Vagina (tissue), 2 donors: ENCODE data around the gene CENPH.

Source experiments
- CTCF ChIP-seq, 3 experiments: fragments of 450-650 bp in 2 of 3; fragments of 200-600 bp in 1 of 3; sonication (generic) in 1 of 3; IDR thresholded peaks; one replicate each; pipeline ENCODE4 v1.5.1; 2017 to 2019; ENCODE audit warnings: antibody characterized with exemption in 3 of 3, mild to moderate bottlenecking in 2 of 3, moderate library complexity in 2 of 3
- POLR2A ChIP-seq, 2 donors: fragments of 450-650 bp; IDR thresholded peaks; one replicate each; pipeline ENCODE4 v1.6.1; 2017; ENCODE audit warnings: antibody characterized with exemption in 2 of 2, mild to moderate bottlenecking in 2 of 2, moderate library complexity in 2 of 2
- POLR2AphosphoS5 ChIP-seq, 2 donors: sonication (generic); formaldehyde crosslinking; IDR thresholded peaks; one replicate each; pipeline ENCODE4 v1.9.0; 2017; ENCODE audit warnings: antibody characterized with exemption in 2 of 2, mild to moderate bottlenecking in 2 of 2, low read depth in 1 of 2; ENCODE audit not compliant: insufficient read depth in 1 of 2

- TF ChIP-seq CTCF (IDR thresholded peaks at IDR 0.05) (no peak), POLR2A (IDR thresholded peaks at IDR 0.05) (no peak), POLR2AphosphoS5 (IDR thresholded peaks at IDR 0.05; ENCODE audit: insufficient read depth in 1 of 2, low read depth in 1 of 2) (no peak)
Measured at GRCh38 chr5:69167493-69167855, 21.9 kb upstream of the CENPH start.
